Measurements from ENCODE around the gene ADARB2. TPM values are rescaled to one million over a fixed set of nuclear protein-coding genes. Genes with fewer than 3 reads are reported as not detected.

Gene ADARB2
- total and polyA plus RNA-seq, 10 of the 15 experiments (the other 5 are each of a cell fraction or from before 2014, with no cell fraction given) = 0.02 to 4.1 (median 0.76) TPM

- TF ChIP-seq NR2C2 (IDR thresholded peaks at IDR 0.05; ENCODE audit: borderline replicate concordance, control insufficient read depth, insufficient read length, low read depth) = no peak
These were observed 268.5 kb downstream of the ADARB2 start (continued) for GRCh38 chr10:1468811-1469210.

GRCh38 chr10:1467334-1468076 lies 269.8 kb downstream of the ADARB2 start:
- no peak overlapping the region for H2AFZ ChIP-seq (ENCODE audit: control insufficient read depth, low read depth, low read length)
- RAD21 ChIA-PET (ENCODE audit: unreplicated experiment) = no interaction called here
- DNase-seq (ENCODE audit: low read depth, low spot score) = no peak
- no peak overlapping the region for H3K27ac ChIP-seq (ENCODE audit: control insufficient read depth, insufficient read depth)
- CTCF ChIA-PET = no interaction called here
- H3K36me3 ChIP-seq (ENCODE audit: control insufficient read depth in 2 of 2, insufficient read depth in 2 of 2, low read length in 1 of 2) = no peaks in the 10 kb centered on the region
- 56% methylated on average over 23 of the region's 23 CpGs for WGBS (ENCODE audit: insufficient coverage, insufficient replicate concordance, low lambda C conversion rate, missing lambda C conversion rate)
- ATAC-seq = no peak
- H3K4me1 ChIP-seq (ENCODE audit: control insufficient read depth, insufficient read depth, low read length) = no peaks in the 10 kb centered on the region; the same call in 1 of the 2 replicates
- no peaks in the 10 kb centered on the region for H3K79me2 ChIP-seq (ENCODE audit: control insufficient read depth, insufficient read depth, low read length)
- intact Hi-C loops (cut with micrococcal nuclease; ENCODE audit: unreplicated experiment) (no loop called here), in situ Hi-C loops (cut with MboI) (no loop called here)
- no peak overlapping the region for H3K4me3 ChIP-seq
- H3K9me3 ChIP-seq (replicated peaks; ENCODE audit: control insufficient read depth, insufficient read depth, low read length) = no peaks in the 10 kb centered on the region
- SMC1A ChIA-PET (ENCODE audit: uncharacterized antibody, unreplicated experiment) = interaction anchor here (0.7 to 3.2 kb wide), 4 partner anchors 16 to 194 kb away, joined by 3 to 9 read pairs (median 4); no protein-coding TSS in a partner anchor
- no peak overlapping the region for H3K9ac ChIP-seq (ENCODE audit: control insufficient read depth, insufficient read depth, low read length)
- H3K27me3 ChIP-seq (replicated peaks in 1 of 2; ENCODE audit: control insufficient read depth in 2 of 2, insufficient read depth in 2 of 2, low read length in 1 of 2) = no peaks in the 10 kb centered on the region
- POLR2A ChIA-PET = no interaction called here
- FAIRE-seq = no peak
- H4K20me1 ChIP-seq (ENCODE audit: control insufficient read depth, insufficient read depth) = no peaks in the 10 kb centered on the region
- no peak for TF ChIP-seq HSF1 (IDR thresholded peaks at IDR 0.05; ENCODE audit: low read depth, low read length)
- TF ChIP-seq SREBF1 (IDR thresholded peaks at IDR 0.05; ENCODE audit: low read length) = no peak
- no peak for TF ChIP-seq MTA2 (IDR thresholded peaks at IDR 0.05; ENCODE audit: low read depth)
- TF ChIP-seq ASH2L (IDR thresholded peaks at IDR 0.05; ENCODE audit: borderline replicate concordance, low read depth) = no peak
- TF ChIP-seq NFIC (IDR thresholded peaks at IDR 0.05; ENCODE audit: low read depth, low read length) = no peak
- no peak for TF ChIP-seq RBBP5 (conservative IDR thresholded peaks at IDR 0.05)
- no peak for TF ChIP-seq MTA3 (IDR thresholded peaks at IDR 0.05; ENCODE audit: borderline replicate concordance, low read length)
- no peak for TF ChIP-seq PML (IDR thresholded peaks at IDR 0.05; ENCODE audit: low read length)
- no peak for TF ChIP-seq CBX5 (IDR thresholded peaks at IDR 0.05; ENCODE audit: low read depth)
- TF ChIP-seq MAX (IDR thresholded peaks at IDR 0.05; ENCODE audit: low read depth, low read length) = no peak
- TF ChIP-seq GATAD2B (conservative IDR thresholded peaks at IDR 0.05; ENCODE audit: low read depth) = no peak
- TF ChIP-seq WRNIP1 (IDR thresholded peaks at IDR 0.05; ENCODE audit: borderline replicate concordance, low read depth, low read length) = no peak
- TF ChIP-seq ZNF384 (IDR thresholded peaks at IDR 0.05; ENCODE audit: borderline replicate concordance, low read depth, low read length) = no peak
- no peak for TF ChIP-seq ZNF207 (IDR thresholded peaks at IDR 0.05; ENCODE audit: borderline replicate concordance)
- TF ChIP-seq FOXK2 (IDR thresholded peaks at IDR 0.05) = no peak
- no peak for TF ChIP-seq PAX5 (IDR thresholded peaks at IDR 0.05; ENCODE audit: borderline replicate concordance, low read depth, low read length)
- TF ChIP-seq BACH1 (IDR thresholded peaks at IDR 0.05; ENCODE audit: borderline replicate concordance) = no peak
- TF ChIP-seq IRF3 (IDR thresholded peaks at IDR 0.05) = no peak
- TF ChIP-seq ZZZ3 (IDR thresholded peaks at IDR 0.05; ENCODE audit: control insufficient read depth, insufficient read length, low read depth) = no peak
- TF ChIP-seq RFX5 (IDR thresholded peaks at IDR 0.05; ENCODE audit: low read depth, low read length) = no peak
- BruUV-seq (replicated peaks) = no TSS peak
- no peak overlapping the region for H3K4me2 ChIP-seq (ENCODE audit: control insufficient read depth, insufficient read depth)

Measured in GM12878 (cell line).